Keratinocyte (primary cell): ENCODE results near the gene CACNA1H. TPM values are rescaled to one million over a fixed set of nuclear protein-coding genes. Genes with fewer than 3 reads are reported as not detected.

Experiments used
- DNase-seq: peaks from one replicate; pipeline ENCODE4 v3.0.0-alpha.2; 2011; ENCODE audit warnings: low read depth, missing footprints, low spot score
- FAIRE-seq: peaks from 2 replicates; lab custom pipeline; 2011; peaks lifted over from hg19 to GRCh38; lab: Jason Lieb, UNC
- H2AFZ ChIP-seq: 2 replicates; pipeline ENCODE4 v1.6.0; 2012; ENCODE audit warnings: low read length, control low read depth, inconsistent platforms; ENCODE audit not compliant: control insufficient read depth
- H3K27ac ChIP-seq: 2 replicates; pipeline ENCODE4 v1.5.1; 2011; ENCODE audit warnings: low read length; ENCODE audit not compliant: control insufficient read depth, insufficient read depth
- H3K27me3 ChIP-seq: 3 replicates; pipeline ENCODE4 v1.6.0; 2011; ENCODE audit warnings: low read length; ENCODE audit not compliant: control insufficient read depth, insufficient read depth; ENCODE audit errors: extremely low read depth
- H3K36me3 ChIP-seq, 2 experiments: 2 replicates in 1 of 2; 3 replicates in 1 of 2; pipeline ENCODE4 v1.5.1; 2011; ENCODE audit warnings: low read length in 2 of 2, mild to moderate bottlenecking in 1 of 2; ENCODE audit not compliant: control insufficient read depth in 2 of 2, insufficient read depth in 2 of 2; ENCODE audit errors: extremely low read depth in 1 of 2
- H3K4me1 ChIP-seq: 3 replicates; pipeline ENCODE4 v1.5.1; 2011; ENCODE audit warnings: low read length; ENCODE audit not compliant: control insufficient read depth, insufficient read depth; ENCODE audit errors: extremely low read depth
- H3K4me2 ChIP-seq: 3 replicates; pipeline ENCODE4 v1.6.0; 2011; ENCODE audit warnings: low read depth, low read length; ENCODE audit not compliant: control insufficient read depth, insufficient read depth; ENCODE audit errors: extremely low read depth
- H3K4me3 ChIP-seq, 3 experiments: fragments of 200-600 bp in 1 of 3; sonication (generic) in 1 of 3; 2 replicates in 2 of 3; 3 replicates in 1 of 3; pipeline ENCODE4 v1.5.1; 2011 to 2016; ENCODE audit warnings: low read length in 3 of 3, mild to moderate bottlenecking in 3 of 3, control low read depth in 2 of 3, inconsistent platforms in 1 of 3, low read depth in 1 of 3, mixed read lengths in 1 of 3, mixed run types in 1 of 3, moderate library complexity in 1 of 3; ENCODE audit not compliant: control insufficient read depth in 2 of 3, insufficient read depth in 2 of 3; ENCODE audit errors: extremely low read depth in 1 of 3
- H3K79me2 ChIP-seq: 2 replicates; pipeline ENCODE4 v1.6.0; 2012; ENCODE audit warnings: low read length; ENCODE audit not compliant: control insufficient read depth, insufficient read depth
- H3K9ac ChIP-seq: 3 replicates; pipeline ENCODE4 v1.6.0; 2011; ENCODE audit warnings: low read length; ENCODE audit not compliant: control insufficient read depth, insufficient read depth; ENCODE audit errors: extremely low read depth
- H3K9me1 ChIP-seq: 3 replicates; pipeline ENCODE4 v1.6.0; 2011; ENCODE audit warnings: low read length; ENCODE audit not compliant: control insufficient read depth, insufficient read depth; ENCODE audit errors: extremely low read depth
- H3K9me3 ChIP-seq: 2 replicates; pipeline ENCODE4 v1.5.1; 2012; ENCODE audit warnings: low read depth, low read length; ENCODE audit not compliant: control insufficient read depth
- H4K20me1 ChIP-seq: 3 replicates; pipeline ENCODE4 v1.6.0; 2011; ENCODE audit warnings: low read length; ENCODE audit not compliant: control insufficient read depth, insufficient read depth; ENCODE audit errors: extremely low read depth
- CTCF ChIP-seq, 3 experiments: IDR thresholded peaks in 1 of 3; conservative IDR thresholded peaks in 1 of 3; optimal IDR thresholded peaks in 1 of 3; 2 replicates in 2 of 3; 3 replicates in 1 of 3; pipeline versions ENCODE3 to v1.5.1; 2011; ENCODE audit warnings: low read length in 3 of 3, mild to moderate bottlenecking in 3 of 3, moderate library complexity in 2 of 3, control low read depth in 1 of 3, inconsistent platforms in 1 of 3; ENCODE audit not compliant: insufficient read depth in 2 of 3; ENCODE audit errors: extremely low read depth in 1 of 3
- EZH2 ChIP-seq: IDR thresholded peaks from one replicate; pipeline ENCODE4 v1.6.1; 2012; ENCODE audit warnings: inconsistent platforms, mild to moderate bottlenecking, low read length, moderate library complexity
- dilution Hi-C: fragments of 300-500 bp; cut with MboI; formaldehyde crosslinking; loops from one replicate; pipeline ENCODE4 v1.7.0; 2020; ENCODE audit warnings: low sequenced_read_pairs; ENCODE audit not compliant: extremely low pct_ligation_motif_present
- polyA minus RNA-seq, 3 experiments: library from RNA; depleted of rRNA, polyadenylated mRNA; stranded (reverse); fragments of >200 nt; gene quantifications; 1 replicate in 1 of 3; 2 replicates in 1 of 3; 3 replicates in 1 of 3; pipeline ENCODE4 v1.2.3, GENCODE V29; 2011
- polyA plus RNA-seq, 5 experiments: library from polyadenylated mRNA; depleted of rRNA in 3 of 5; stranded (reverse) in 3 of 5; stranded (forward) in 1 of 5; unstranded in 1 of 5; fragments of >200 nt; gene quantifications; 1 replicate in 1 of 5; 2 replicates in 3 of 5; 3 replicates in 1 of 5; pipeline versions ENCODE4 v1.2.1 to v1.2.3, GENCODE V29; 2011 to 2012; ENCODE audit warnings: missing spikeins in 2 of 5, low read depth in 1 of 5, low replicate concordance in 1 of 5

The CACNA1H gene
- polyA plus RNA-seq (0.05 to 0.06 TPM in 2 of 3 replicates, not detected in the other), polyA minus RNA-seq (not detected in 3 replicates)
- polyA plus RNA-seq (2011; ENCODE audit: low read depth) = not detected
- 0.01 and 0.05 TPM in 2 replicates for polyA plus RNA-seq (2011; cell fraction: cytosol; rRNA removed)
- polyA plus RNA-seq (2011; cell fraction: nucleus; rRNA removed) = 0.03 TPM in 1 of 2 replicates, not detected in the other
- polyA plus RNA-seq (2012; ENCODE audit: low replicate concordance) = 0.14 TPM in 1 of 2 replicates, not detected in the other
- polyA minus RNA-seq (2011; cell fraction: cytosol; rRNA and poly(A)+ RNA removed) = not detected
- polyA minus RNA-seq (2011; cell fraction: nucleus; rRNA and poly(A)+ RNA removed) = 0.31 TPM in 1 of 2 replicates, not detected in the other

GRCh38 chr16:1152651-1153259 lies at the start of gene CACNA1H:
TSS of gene CACNA1H (plus strand) at chr16:1153106. CDS start at chr16:1153738, 632 bp downstream.
- Histone ChIP-seq H3K36me3 (no peaks in the 10 kb centered on the region), H3K27ac (no peak within 1 kb of the TSS), H3K4me2 (no peak within 1 kb of the TSS), H3K9me1 (no peaks in the 10 kb centered on the region), H3K4me1 (no peaks in the 10 kb centered on the region), H3K9me3 (no peaks in the 10 kb centered on the region), H4K20me1 (no peaks in the 10 kb centered on the region), H3K9ac (no peak within 1 kb of the TSS), H3K79me2 (no peaks in the 10 kb centered on the region), H3K4me3 (no peak within 1 kb of the TSS), H3K27me3 (peaks cover 58% of the 10 kb centered on the region), H2AFZ (no peak within 1 kb of the TSS)
- TF ChIP-seq EZH2 (no peak), CTCF (optimal IDR thresholded peaks at IDR 0.05 in 1 of 3, IDR thresholded peaks at IDR 0.05 in 1 of 3, conservative IDR thresholded peaks at IDR 0.05 in 1 of 3; ENCODE audit: extremely low read depth in 1 of 3, insufficient read depth in 2 of 3, low read length in 3 of 3) (peak in 1 of 3 experiments; percentile 1)
- DNase-seq (no peak), FAIRE-seq (no peak)
- dilution Hi-C loops = no loop called here

GRCh38 chr16:1103636-1103980 lies 49.3 kb upstream of the CACNA1H start:
- no peaks in the 10 kb centered on the region for H3K36me3 ChIP-seq
- no peak for TF ChIP-seq EZH2
- no peak for TF ChIP-seq CTCF (optimal IDR thresholded peaks at IDR 0.05 in 1 of 3, IDR thresholded peaks at IDR 0.05 in 1 of 3, conservative IDR thresholded peaks at IDR 0.05 in 1 of 3; ENCODE audit: extremely low read depth in 1 of 3, insufficient read depth in 2 of 3, low read length in 3 of 3)
- FAIRE-seq (no peak), DNase-seq (no peak)
- H3K9me1 ChIP-seq = no peaks in the 10 kb centered on the region
- H2AFZ ChIP-seq = no peak overlapping the region
- peaks cover 61% of the 10 kb centered on the region for H3K27me3 ChIP-seq
- H4K20me1 ChIP-seq = no peaks in the 10 kb centered on the region
- no peak overlapping the region for H3K9ac ChIP-seq
- H3K4me3 ChIP-seq = no peak overlapping the region
- no peak overlapping the region for H3K4me2 ChIP-seq
- no peak overlapping the region for H3K27ac ChIP-seq
- dilution Hi-C loops = no loop called here
- no peaks in the 10 kb centered on the region for H3K4me1 ChIP-seq
- H3K79me2 ChIP-seq = no peaks in the 10 kb centered on the region
- H3K9me3 ChIP-seq = no peaks in the 10 kb centered on the region
